ENCODE measurements around the gene GALNTL6.

DNA sequence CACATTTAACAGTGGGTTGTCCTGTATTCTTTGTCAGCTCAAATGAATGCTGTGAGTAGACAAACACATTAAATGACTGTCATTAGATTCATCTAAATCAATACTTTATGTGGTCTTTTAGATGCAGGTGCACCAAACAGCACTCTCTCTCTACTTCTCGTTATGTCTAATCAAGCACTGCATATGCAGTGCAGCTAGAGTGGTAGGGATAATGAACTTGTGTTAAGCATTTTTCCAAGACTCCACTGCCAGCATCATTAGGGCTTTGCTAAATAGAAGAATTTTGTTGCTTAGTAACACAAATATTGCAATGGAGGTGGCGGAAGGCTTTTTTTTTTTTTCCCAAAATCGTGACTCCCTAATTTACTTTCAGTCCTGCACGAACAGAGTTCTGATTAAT is 908.5 kb downstream of the GALNTL6 start:
- no peak for TF ChIP-seq POLR2A (IDR thresholded peaks at IDR 0.05; ENCODE audit: low read length)
- TF ChIP-seq GATA1 (IDR thresholded peaks at IDR 0.05; ENCODE audit: low read depth, low read length): no peak
